ENCODE measurements around the gene DES. TPM values are rescaled to one million over a fixed set of nuclear protein-coding genes. Genes with fewer than 3 reads are reported as not detected.

DES gene
- total and polyA plus RNA-seq, 9 of the 15 experiments (the other 6 are each of a cell fraction or from before 2014, with no cell fraction given) = 2.5 to 58.9 (median 21.9) TPM

DNA sequence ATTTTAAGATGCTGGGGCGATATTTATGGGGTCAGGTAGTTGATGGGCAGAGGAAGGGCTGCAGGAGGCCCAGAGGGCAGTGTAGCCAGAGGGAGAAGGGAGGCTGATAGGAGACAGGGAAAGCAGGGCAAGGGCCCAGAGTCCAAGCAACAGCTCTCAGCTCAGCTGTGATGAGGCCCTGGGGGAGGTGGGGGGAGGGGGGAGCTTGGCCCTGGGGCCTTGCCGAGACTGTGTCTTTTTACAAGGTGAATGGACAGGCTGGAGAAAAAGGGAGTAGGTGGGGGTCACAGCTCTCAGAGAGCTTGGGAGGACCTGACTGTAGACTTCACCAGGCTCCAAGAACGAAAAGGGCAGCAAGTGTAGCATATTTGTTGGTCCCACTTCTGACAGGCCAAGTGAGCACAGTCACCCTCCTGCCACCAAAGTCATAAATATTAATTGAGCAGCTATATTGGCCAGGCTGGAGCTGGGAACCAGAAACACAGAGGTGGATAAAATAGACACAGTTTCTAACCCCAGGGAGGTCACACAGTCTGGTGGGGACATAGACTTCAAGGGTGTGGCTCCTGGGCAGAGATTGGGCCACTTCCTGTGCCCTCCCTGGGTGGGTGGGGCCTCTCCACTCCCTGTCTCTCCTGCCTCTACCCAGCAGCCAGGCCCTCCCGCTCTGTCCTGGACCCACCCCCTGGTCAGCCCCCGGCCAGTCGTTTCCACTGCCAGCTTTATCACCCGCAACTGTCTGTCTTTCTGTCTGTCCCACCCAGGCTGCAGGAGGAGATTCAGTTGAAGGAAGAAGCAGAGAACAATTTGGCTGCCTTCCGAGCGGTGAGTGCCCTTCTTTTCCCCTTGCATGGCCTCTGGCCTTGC lies 1.4 kb downstream of the DES start (continued):
- TF ChIP-seq, protein P1, sequence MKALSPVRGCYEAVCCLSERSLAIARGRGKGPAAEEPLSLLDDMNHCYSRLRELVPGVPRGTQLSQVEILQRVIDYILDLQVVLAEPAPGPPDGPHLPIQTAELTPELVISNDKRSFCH (CRISPR knock-in tag; IDR thresholded peaks at IDR 0.05) = no peak
- TF ChIP-seq, protein P1 (tag; IDR thresholded peaks at IDR 0.05) = no peak
- TF ChIP-seq NBN (IDR thresholded peaks at IDR 0.05; ENCODE audit: low read depth) (no peak), ZC3H8 (IDR thresholded peaks at IDR 0.05) (no peak), ZNF551 (CRISPR knock-in tag; IDR thresholded peaks at IDR 0.05) (no peak), SLC30A9 (CRISPR knock-in tag; IDR thresholded peaks at IDR 0.05) (no peak), RBM22 (IDR thresholded peaks at IDR 0.05; ENCODE audit: low read depth, low read length, poor library complexity, severe bottlenecking) (no peak), MCM3 (IDR thresholded peaks at IDR 0.05) (no peak), CBFA2T3 (IDR thresholded peaks at IDR 0.05) (peak; percentile 57; the same call in 1 of the 2 replicates), ZKSCAN3 (CRISPR knock-in tag; IDR thresholded peaks at IDR 0.05) (no peak), DMBX1 (CRISPR knock-in tag; IDR thresholded peaks at IDR 0.05; ENCODE audit: borderline replicate concordance) (no peak), NFE2 (IDR thresholded peaks at IDR 0.05; ENCODE audit: low read depth) (no peak), TFAM (CRISPR knock-in tag; conservative IDR thresholded peaks at IDR 0.05) (no peak), ILK (tag; IDR thresholded peaks at IDR 0.05; ENCODE audit: borderline replicate concordance, low read depth) (no peak), ZNF311 (CRISPR knock-in tag; IDR thresholded peaks at IDR 0.05) (no peak), IRF2 (CRISPR knock-in tag; IDR thresholded peaks at IDR 0.05) (no peak), GABPB1 (CRISPR knock-in tag; IDR thresholded peaks at IDR 0.05) (no peak), ARID1B (IDR thresholded peaks at IDR 0.05) (peak; percentile 37; the same call in 1 of the 2 replicates), ZNF263 (CRISPR knock-in tag; IDR thresholded peaks at IDR 0.05; ENCODE audit: borderline replicate concordance) (no peak), ZNF668 (CRISPR knock-in tag; IDR thresholded peaks at IDR 0.05) (no peak), HNRNPL (IDR thresholded peaks at IDR 0.05; ENCODE audit: low read depth, low read length) (0 out of 2 replicates have a peak, but pooled peaks have one; percentile 73)
- TF ChIP-seq, protein P2, sequence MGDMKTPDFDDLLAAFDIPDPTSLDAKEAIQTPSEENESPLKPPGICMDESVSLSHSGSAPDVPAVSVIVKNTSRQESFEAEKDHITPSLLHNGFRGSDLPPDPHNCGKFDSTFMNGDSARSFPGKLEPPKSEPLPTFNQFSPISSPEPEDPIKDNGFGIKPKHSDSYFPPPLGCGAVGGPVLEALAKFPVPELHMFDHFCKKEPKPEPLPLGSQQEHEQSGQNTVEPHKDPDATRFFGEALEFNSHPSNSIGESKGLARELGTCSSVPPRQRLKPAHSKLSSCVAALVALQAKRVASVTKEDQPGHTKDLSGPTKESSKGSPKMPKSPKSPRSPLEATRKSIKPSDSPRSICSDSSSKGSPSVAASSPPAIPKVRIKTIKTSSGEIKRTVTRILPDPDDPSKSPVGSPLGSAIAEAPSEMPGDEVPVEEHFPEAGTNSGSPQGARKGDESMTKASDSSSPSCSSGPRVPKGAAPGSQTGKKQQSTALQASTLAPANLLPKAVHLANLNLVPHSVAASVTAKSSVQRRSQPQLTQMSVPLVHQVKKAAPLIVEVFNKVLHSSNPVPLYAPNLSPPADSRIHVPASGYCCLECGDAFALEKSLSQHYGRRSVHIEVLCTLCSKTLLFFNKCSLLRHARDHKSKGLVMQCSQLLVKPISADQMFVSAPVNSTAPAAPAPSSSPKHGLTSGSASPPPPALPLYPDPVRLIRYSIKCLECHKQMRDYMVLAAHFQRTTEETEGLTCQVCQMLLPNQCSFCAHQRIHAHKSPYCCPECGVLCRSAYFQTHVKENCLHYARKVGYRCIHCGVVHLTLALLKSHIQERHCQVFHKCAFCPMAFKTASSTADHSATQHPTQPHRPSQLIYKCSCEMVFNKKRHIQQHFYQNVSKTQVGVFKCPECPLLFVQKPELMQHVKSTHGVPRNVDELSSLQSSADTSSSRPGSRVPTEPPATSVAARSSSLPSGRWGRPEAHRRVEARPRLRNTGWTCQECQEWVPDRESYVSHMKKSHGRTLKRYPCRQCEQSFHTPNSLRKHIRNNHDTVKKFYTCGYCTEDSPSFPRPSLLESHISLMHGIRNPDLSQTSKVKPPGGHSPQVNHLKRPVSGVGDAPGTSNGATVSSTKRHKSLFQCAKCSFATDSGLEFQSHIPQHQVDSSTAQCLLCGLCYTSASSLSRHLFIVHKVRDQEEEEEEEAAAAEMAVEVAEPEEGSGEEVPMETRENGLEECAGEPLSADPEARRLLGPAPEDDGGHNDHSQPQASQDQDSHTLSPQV (IDR thresholded peaks at IDR 0.05) = 0 out of 2 replicates have a peak, but pooled peaks have one; percentile 39
- TF ChIP-seq, protein P3, sequence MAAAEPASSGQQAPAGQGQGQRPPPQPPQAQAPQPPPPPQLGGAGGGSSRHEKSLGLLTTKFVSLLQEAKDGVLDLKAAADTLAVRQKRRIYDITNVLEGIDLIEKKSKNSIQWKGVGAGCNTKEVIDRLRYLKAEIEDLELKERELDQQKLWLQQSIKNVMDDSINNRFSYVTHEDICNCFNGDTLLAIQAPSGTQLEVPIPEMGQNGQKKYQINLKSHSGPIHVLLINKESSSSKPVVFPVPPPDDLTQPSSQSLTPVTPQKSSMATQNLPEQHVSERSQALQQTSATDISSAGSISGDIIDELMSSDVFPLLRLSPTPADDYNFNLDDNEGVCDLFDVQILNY (CRISPR knock-in tag; IDR thresholded peaks at IDR 0.05) = no peak
- TF ChIP-seq, protein P4, sequence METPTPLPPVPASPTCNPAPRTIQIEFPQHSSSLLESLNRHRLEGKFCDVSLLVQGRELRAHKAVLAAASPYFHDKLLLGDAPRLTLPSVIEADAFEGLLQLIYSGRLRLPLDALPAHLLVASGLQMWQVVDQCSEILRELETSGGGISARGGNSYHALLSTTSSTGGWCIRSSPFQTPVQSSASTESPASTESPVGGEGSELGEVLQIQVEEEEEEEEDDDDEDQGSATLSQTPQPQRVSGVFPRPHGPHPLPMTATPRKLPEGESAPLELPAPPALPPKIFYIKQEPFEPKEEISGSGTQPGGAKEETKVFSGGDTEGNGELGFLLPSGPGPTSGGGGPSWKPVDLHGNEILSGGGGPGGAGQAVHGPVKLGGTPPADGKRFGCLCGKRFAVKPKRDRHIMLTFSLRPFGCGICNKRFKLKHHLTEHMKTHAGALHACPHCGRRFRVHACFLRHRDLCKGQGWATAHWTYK (CRISPR knock-in tag; IDR thresholded peaks at IDR 0.05) = no peak

Measured in K562 (cell line).